Endothelial cell of umbilical vein (primary cell): ENCODE data around the gene KIAA1614. TPM values are rescaled to one million over a fixed set of nuclear protein-coding genes. Genes with fewer than 3 reads are reported as not detected.
A peak's percentile ranks its signal among the peaks of the same experiment; 100 is the strongest.

Source experiments
- BruUV-seq: library from RNA; stranded (reverse); fragments of 400-500 nt; replicated peaks from 2 replicates; lab custom pipeline; 2021; lab: Mats Ljungman, UMichigan
- CTCF ChIA-PET: fragments of 300-600, 350-600 bp; sonication (Branson Sonifier 250); formaldehyde crosslinking; loops from one replicate; lab custom pipeline; 2021; ENCODE audit warnings: antibody characterized with exemption, inconsistent platforms; lab: Charles Lee
- POLR2A ChIA-PET: fragments of 300-600, 350-600 bp; sonication (Branson Sonifier 250); formaldehyde crosslinking; loops from one replicate; lab custom pipeline; 2021; ENCODE audit warnings: antibody characterized with exemption, inconsistent platforms; lab: Charles Lee
- DNase-seq: peaks from one replicate; pipeline ENCODE4 v3.0.0-alpha.2; 2011; ENCODE audit warnings: low read depth, low spot score
- FAIRE-seq: peaks from 2 replicates; lab custom pipeline; 2011; peaks lifted over from hg19 to GRCh38; lab: Jason Lieb, UNC
- H2AFZ ChIP-seq: 2 replicates; pipeline ENCODE4 v1.6.0; 2012; ENCODE audit warnings: low read depth, low read length, control low read depth, inconsistent platforms
- H3K27ac ChIP-seq: 2 replicates; pipeline ENCODE4 v1.5.1; 2011; ENCODE audit warnings: low read depth, mild to moderate bottlenecking, control low read depth, low read length, moderate library complexity; ENCODE audit not compliant: insufficient read depth
- H3K27me3 ChIP-seq, 2 experiments: 2 replicates each; pipeline versions ENCODE4 v1.6.0 to v1.6.1; 2011; ENCODE audit warnings: low read length in 2 of 2, mixed read lengths in 1 of 2; ENCODE audit not compliant: control insufficient read depth in 2 of 2, insufficient read depth in 2 of 2
- H3K36me3 ChIP-seq, 2 experiments: 2 replicates in 1 of 2; 3 replicates in 1 of 2; pipeline ENCODE4 v1.5.1; 2011; ENCODE audit warnings: low read length in 2 of 2, mild to moderate bottlenecking in 1 of 2, moderate library complexity in 1 of 2; ENCODE audit not compliant: control insufficient read depth in 2 of 2, insufficient read depth in 2 of 2; ENCODE audit errors: extremely low read depth in 1 of 2
- H3K4me1 ChIP-seq: 3 replicates; pipeline ENCODE4 v1.5.1; 2011; ENCODE audit warnings: mild to moderate bottlenecking, low read length; ENCODE audit not compliant: control insufficient read depth, insufficient read depth; ENCODE audit errors: extremely low read depth
- H3K4me2 ChIP-seq: 2 replicates; pipeline ENCODE4 v1.6.1; 2011; ENCODE audit warnings: low read length, control low read depth, mixed read lengths; ENCODE audit not compliant: insufficient read depth
- H3K4me3 ChIP-seq, 3 experiments: fragments of 200-600 bp in 1 of 3; sonication (generic), shearing (Covaris generic) in 1 of 3; replicated peaks in 1 of 3; 2 replicates each; pipeline ENCODE4 v1.5.1; 2011 to 2016; ENCODE audit warnings: control low read depth in 3 of 3, low read length in 3 of 3, mild to moderate bottlenecking in 2 of 3, inconsistent platforms in 1 of 3, low read depth in 1 of 3, moderate library complexity in 1 of 3; ENCODE audit not compliant: insufficient read depth in 1 of 3
- H3K79me2 ChIP-seq: 2 replicates; pipeline ENCODE4 v1.6.0; 2012; ENCODE audit warnings: low read length, inconsistent platforms; ENCODE audit not compliant: control insufficient read depth, insufficient read depth
- H3K9ac ChIP-seq: replicated peaks from 2 replicates; pipeline ENCODE3; 2011; ENCODE audit warnings: low read length, control low read depth; ENCODE audit not compliant: insufficient read depth; ENCODE audit errors: extremely low read depth
- H3K9me1 ChIP-seq: replicated peaks from 3 replicates; pipeline ENCODE4 v1.6.0; 2011; ENCODE audit warnings: mild to moderate bottlenecking, low read length; ENCODE audit not compliant: control insufficient read depth, insufficient read depth; ENCODE audit errors: extremely low read depth
- H3K9me3 ChIP-seq: replicated peaks from 2 replicates; pipeline ENCODE4 v1.5.1; 2012; ENCODE audit warnings: low read length, inconsistent platforms; ENCODE audit not compliant: control insufficient read depth, insufficient read depth
- H4K20me1 ChIP-seq: replicated peaks from 2 replicates; pipeline ENCODE3; 2011; ENCODE audit warnings: mild to moderate bottlenecking, low read length; ENCODE audit not compliant: control insufficient read depth, insufficient read depth; ENCODE audit errors: extremely low read depth
- CTCF ChIP-seq, 2 donors: IDR thresholded peaks; 1 replicate in 1 of 2; 2 replicates in 1 of 2; pipeline ENCODE4 v1.5.1; 2011; ENCODE audit warnings: low read length in 2 of 2, mild to moderate bottlenecking in 2 of 2, moderate library complexity in 2 of 2, control low read depth in 1 of 2, inconsistent platforms in 1 of 2, low read depth in 1 of 2; ENCODE audit not compliant: insufficient read depth in 1 of 2; ENCODE audit errors: extremely low read depth in 1 of 2
- MYC ChIP-seq: IDR thresholded peaks from one replicate; pipeline ENCODE4 v1.6.1; 2011; ENCODE audit warnings: mild to moderate bottlenecking, low read depth, low read length
- POLR2AphosphoS5 ChIP-seq: IDR thresholded peaks from 2 replicates; pipeline ENCODE4 v1.6.1; 2012; ENCODE audit warnings: low read depth, mild to moderate bottlenecking, control low read depth, low read length, moderate library complexity; ENCODE audit not compliant: insufficient read depth
- dilution Hi-C: fragments of 300-500 bp; cut with MboI; formaldehyde crosslinking; loops from one replicate; pipeline ENCODE4 v1.15.0; 2019; ENCODE audit warnings: low sequenced_read_pairs; ENCODE audit not compliant: extremely low pct_ligation_motif_present
- intact Hi-C: fragments of 100-400 bp; cut with micrococcal nuclease; formaldehyde crosslinking; loops from one replicate; pipeline ENCODE4 v1.10.0; 2022
- polyA plus RNA-seq, 4 experiments: library from polyadenylated mRNA; depleted of rRNA in 3 of 4; stranded (reverse) in 3 of 4; unstranded in 1 of 4; fragments of >200 nt; gene quantifications; 2 replicates each; pipeline versions ENCODE4 v1.2.1 to v1.2.3, GENCODE V29; 2011 to 2012; ENCODE audit warnings: missing spikeins in 1 of 4
- total RNA-seq: library from RNA; stranded (reverse); gene quantifications from 2 replicates; pipeline ENCODE4 v1.2.3, GENCODE V29; 2021
- TF ChIP-seq, protein P1 (sequence below): IDR thresholded peaks from 2 replicates; pipeline ENCODE4 v1.6.1; 2011; ENCODE audit not compliant: insufficient read depth, insufficient read length

Gene KIAA1614
- total and polyA plus RNA-seq, 2 donors (not counting 3 experiments of a cell fraction or from before 2014, with no cell fraction given) = 1.0 to 2.0 TPM

GRCh38 chr1:180881806-180882509, 30.7 kb upstream of the KIAA1614 start:
- dilution Hi-C loops = no loop called here
- intact Hi-C loops = loop anchor here (1.0 to 5.0 kb wide), 5 partner anchors 155 to 365 kb away; partner anchors contain the start of gene IER5
- H3K4me1 ChIP-seq = no peaks in the 10 kb centered on the region
- ChIA-PET POLR2A (no interaction called here), CTCF (interaction anchor here (0.6 to 1.7 kb wide), 81 partner anchors 9 to 543 kb away, joined by 3 to 125 read pairs (median 5); partner anchors contain the start of genes KIAA1614, MR1 and XPR1)
- no peaks in the 10 kb centered on the region for H3K36me3 ChIP-seq
- H3K27ac ChIP-seq = no peak overlapping the region
- H3K4me3 ChIP-seq = no peak overlapping the region
- no peak overlapping the region for H3K4me2 ChIP-seq
- no peak overlapping the region for H3K9ac ChIP-seq
- TF ChIP-seq MYC (no peak), CTCF (IDR thresholded peaks at IDR 0.05; ENCODE audit: extremely low read depth in 1 of 2, insufficient read depth in 1 of 2, low read depth in 1 of 2, low read length in 2 of 2) (peak; percentile 21 to 38), POLR2AphosphoS5 (no peak)
- TF ChIP-seq, protein P1, sequence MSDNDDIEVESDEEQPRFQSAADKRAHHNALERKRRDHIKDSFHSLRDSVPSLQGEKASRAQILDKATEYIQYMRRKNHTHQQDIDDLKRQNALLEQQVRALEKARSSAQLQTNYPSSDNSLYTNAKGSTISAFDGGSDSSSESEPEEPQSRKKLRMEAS = no peak
- H3K27me3 ChIP-seq = no peaks in the 10 kb centered on the region
- FAIRE-seq = peak; percentile 82
- no peak overlapping the region for H2AFZ ChIP-seq
- H4K20me1 ChIP-seq = no peaks in the 10 kb centered on the region
- H3K9me1 ChIP-seq = no peaks in the 10 kb centered on the region
- BruUV-seq = no TSS peak
- peak; percentile 53 for DNase-seq
- no peaks in the 10 kb centered on the region for H3K79me2 ChIP-seq
- no peaks in the 10 kb centered on the region for H3K9me3 ChIP-seq
